H9 (cell line): Measurements from ENCODE around the gene IRF6. TPM values are rescaled to one million over a fixed set of nuclear protein-coding genes. Genes with fewer than 3 reads are reported as not detected.

Source experiments
- DNase-seq: peaks from one replicate; pipeline ENCODE4 v3.0.0-alpha.2; 2017
- H2AFZ ChIP-seq: one replicate; pipeline ENCODE4 v1.6.1; 2013; ENCODE audit warnings: mild to moderate bottlenecking, low read length, control low read depth, moderate library complexity
- H2AK5ac ChIP-seq: 2 replicates; pipeline ENCODE4 v1.6.1; 2013; ENCODE audit warnings: low read length, control low read depth, mixed read lengths; ENCODE audit not compliant: insufficient read length
- H2BK120ac ChIP-seq: one replicate; pipeline ENCODE4 v1.6.1; 2013; ENCODE audit warnings: low read depth, mild to moderate bottlenecking, low read length, control low read depth, inconsistent platforms; ENCODE audit not compliant: poor library complexity, severe bottlenecking
- H2BK12ac ChIP-seq: 2 replicates; pipeline ENCODE4 v1.6.1; 2013; ENCODE audit warnings: low read length, control low read depth, mixed read lengths, low read depth; ENCODE audit not compliant: insufficient read length
- H2BK15ac ChIP-seq: 2 replicates; pipeline ENCODE4 v1.6.1; 2013; ENCODE audit warnings: low read depth, low read length, control low read depth
- H2BK20ac ChIP-seq: one replicate; pipeline ENCODE4 v1.6.1; 2013; ENCODE audit warnings: low read depth, mild to moderate bottlenecking, low read length, control low read depth, inconsistent platforms; ENCODE audit not compliant: poor library complexity, severe bottlenecking
- H2BK5ac ChIP-seq: 2 replicates; pipeline ENCODE4 v1.6.1; 2013; ENCODE audit warnings: low read length, control low read depth, mixed read lengths; ENCODE audit not compliant: insufficient read length
- H3K14ac ChIP-seq: 2 replicates; pipeline ENCODE4 v1.6.1; 2013; ENCODE audit warnings: low read length, control low read depth; ENCODE audit not compliant: insufficient read depth
- H3K18ac ChIP-seq: 2 replicates; pipeline ENCODE4 v1.6.1; 2013; ENCODE audit warnings: low read depth, mild to moderate bottlenecking, mixed read lengths, low read length, control low read depth; ENCODE audit not compliant: insufficient read length
- H3K23ac ChIP-seq: 2 replicates; pipeline ENCODE4 v1.6.1; 2013; ENCODE audit warnings: low read length, control low read depth, mixed read lengths, low read depth; ENCODE audit not compliant: insufficient read length
- H3K23me2 ChIP-seq: 2 replicates; pipeline ENCODE4 v1.6.1; 2013; ENCODE audit warnings: low read depth, mild to moderate bottlenecking, mixed read lengths, low read length, control low read depth; ENCODE audit not compliant: insufficient read length, poor library complexity, severe bottlenecking
- H3K27ac ChIP-seq: 2 replicates; pipeline ENCODE4 v1.5.1; 2013; ENCODE audit warnings: low read length, control low read depth, mixed read lengths, low read depth; ENCODE audit not compliant: insufficient read length
- H3K27me3 ChIP-seq: 2 replicates; pipeline ENCODE4 v1.6.1; 2013; ENCODE audit warnings: low read length, control low read depth, inconsistent platforms; ENCODE audit not compliant: insufficient read depth
- H3K4ac ChIP-seq: 2 replicates; pipeline ENCODE4 v1.6.1; 2013; ENCODE audit warnings: low read depth, mild to moderate bottlenecking, control low read depth, inconsistent platforms, low read length, moderate library complexity
- H3K4me1 ChIP-seq: 2 replicates; pipeline ENCODE4 v1.6.1; 2013; ENCODE audit warnings: low read length, control low read depth, inconsistent platforms; ENCODE audit not compliant: insufficient read depth
- H3K4me2 ChIP-seq: 2 replicates; pipeline ENCODE4 v1.6.1; 2013; ENCODE audit warnings: low read length, control low read depth, mixed read lengths; ENCODE audit not compliant: insufficient read length, insufficient read depth
- H3K56ac ChIP-seq: 2 replicates; pipeline ENCODE4 v1.6.1; 2013; ENCODE audit warnings: low read depth, mild to moderate bottlenecking, mixed read lengths, low read length, control low read depth; ENCODE audit not compliant: insufficient read length
- H3K79me1 ChIP-seq: 2 replicates; pipeline ENCODE4 v1.6.1; 2013; ENCODE audit warnings: low read depth, mild to moderate bottlenecking, moderate library complexity, low read length, control low read depth, inconsistent platforms; ENCODE audit not compliant: insufficient read depth, poor library complexity, severe bottlenecking
- H3K79me2 ChIP-seq: 2 replicates; pipeline ENCODE4 v1.6.1; 2013; ENCODE audit warnings: low read length, control low read depth, inconsistent platforms; ENCODE audit not compliant: insufficient read depth
- H3K9ac ChIP-seq: 2 replicates; pipeline ENCODE4 v1.6.1; 2013; ENCODE audit warnings: low read length, control low read depth, mixed read lengths; ENCODE audit not compliant: insufficient read length; ENCODE audit errors: extremely low read depth
- H3K9me3 ChIP-seq: one replicate; pipeline ENCODE4 v1.6.1; 2013; ENCODE audit warnings: low read depth, low read length, inconsistent platforms; ENCODE audit not compliant: control insufficient read depth
- H3T11ph ChIP-seq: one replicate; pipeline ENCODE4 v1.6.1; 2013; ENCODE audit warnings: mild to moderate bottlenecking, low read length, control low read depth, inconsistent platforms
- H4K20me1 ChIP-seq: one replicate; pipeline ENCODE4 v1.6.1; 2013; ENCODE audit not compliant: control insufficient read depth, insufficient read length, insufficient read depth
- H4K5ac ChIP-seq: 2 replicates; pipeline ENCODE4 v1.6.1; 2013; ENCODE audit warnings: low read depth, mild to moderate bottlenecking, mixed read lengths, low read length, control low read depth; ENCODE audit not compliant: insufficient read length
- H4K8ac ChIP-seq: replicated peaks from 2 replicates; pipeline ENCODE4 v1.6.1; 2013; ENCODE audit warnings: low read length, control low read depth, mixed read lengths, low read depth; ENCODE audit not compliant: insufficient read length
- H4K91ac ChIP-seq: 2 replicates; pipeline ENCODE4 v1.6.1; 2013; ENCODE audit warnings: low read depth, mild to moderate bottlenecking, moderate library complexity, mixed read lengths, low read length, control low read depth; ENCODE audit not compliant: insufficient read length
- H3K27ac Mint-ChIP-seq, 3 experiments: 2 replicates in 2 of 3; 3 replicates in 1 of 3; pipeline ENCODE4 v1.8.0; 2020 to 2021; ENCODE audit warnings: mixed read lengths in 3 of 3, mild to moderate bottlenecking in 1 of 3, moderate library complexity in 1 of 3
- H3K27me3 Mint-ChIP-seq: 2 replicates; pipeline ENCODE4 v1.8.0; 2021; ENCODE audit warnings: low read depth, mild to moderate bottlenecking, moderate library complexity, mixed read lengths
- H3K36me3 Mint-ChIP-seq, 3 experiments: 2 replicates in 2 of 3; 3 replicates in 1 of 3; pipeline ENCODE4 v1.8.0; 2020 to 2021; ENCODE audit warnings: low read depth in 3 of 3, mixed read lengths in 3 of 3; ENCODE audit not compliant: insufficient read depth in 1 of 3
- H3K4me1 Mint-ChIP-seq, 2 experiments: 2 replicates each; pipeline ENCODE4 v1.8.0; 2020; ENCODE audit warnings: mixed read lengths in 2 of 2
- H3K4me3 Mint-ChIP-seq, 2 experiments: 2 replicates in 1 of 2; 3 replicates in 1 of 2; pipeline ENCODE4 v1.8.0; 2020 to 2021; ENCODE audit warnings: mild to moderate bottlenecking in 2 of 2, mixed read lengths in 2 of 2, moderate library complexity in 1 of 2
- H3K9me3 Mint-ChIP-seq, 2 experiments: 2 replicates in 1 of 2; 3 replicates in 1 of 2; pipeline ENCODE4 v1.8.0; 2020; ENCODE audit warnings: mild to moderate bottlenecking in 2 of 2, mixed read lengths in 2 of 2, moderate library complexity in 1 of 2
- WGBS: extraction: QIAGEN DNeasy Blood & Tissue Kit; methylation state at CpG from one replicate; pipeline ENCODE4 v1.1.7; 2013; ENCODE audit warnings: missing lambda C conversion rate, low lambda C conversion rate, mixed read lengths; ENCODE audit not compliant: insufficient read length; ENCODE audit errors: extremely low coverage; 5-methylcytosine and 5-hydroxymethylcytosine counted together
- total RNA-seq: library from RNA; stranded (reverse); gene quantifications from 2 replicates; pipeline ENCODE4 v1.2.1, GENCODE V29; 2021
- TF ChIP-seq, protein P1 (sequence below): fragments of 200-600 bp; sonication (generic); conservative IDR thresholded peaks from 3 replicates; pipeline ENCODE4 v1.8.0; 2021; ENCODE audit warnings: antibody characterized with exemption, mild to moderate bottlenecking

IRF6 gene
- total RNA-seq, 1 experiment from 2014 or later: 7.1 TPM

DNA sequence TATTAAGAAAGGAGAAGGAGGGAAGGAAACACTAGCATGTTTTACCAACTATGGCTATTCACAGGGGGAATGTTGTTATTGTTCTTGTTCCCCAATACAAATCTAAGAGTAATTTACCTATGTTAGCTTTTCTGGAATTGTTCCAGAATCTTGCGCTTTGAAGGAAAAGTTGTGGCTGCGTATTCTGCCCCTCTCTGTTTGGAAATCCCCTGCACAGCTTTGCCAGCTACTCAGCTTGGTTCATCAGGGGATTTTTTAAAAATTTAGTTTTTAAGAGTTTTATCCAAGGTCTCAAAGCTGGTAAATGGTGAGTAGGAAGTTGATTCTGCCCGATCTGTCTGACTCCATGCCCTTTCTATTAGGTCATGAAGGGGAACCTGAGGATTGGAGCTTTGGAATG lies 9.5 kb upstream of the IRF6 start:
- Histone ChIP-seq H2BK120ac (no peak overlapping the region), H3K9ac (no peak overlapping the region), H3K9me3 (no peaks in the 10 kb centered on the region), H4K8ac (no peak overlapping the region), H3K4me1 (no peaks in the 10 kb centered on the region), H2BK20ac (no peak overlapping the region), H3K79me1 (no peaks in the 10 kb centered on the region), H3K79me2 (no peaks in the 10 kb centered on the region; the same call in 1 of the 2 replicates), H4K5ac (no peak overlapping the region), H2BK15ac (no peak overlapping the region), H3K4me2 (no peak overlapping the region), H4K91ac (no peak overlapping the region), H3K27ac (no peak overlapping the region), H3K23me2 (no peaks in the 10 kb centered on the region), H3K27me3 (no peaks in the 10 kb centered on the region; the same call in 1 of the 2 replicates), H3K4ac (no peak overlapping the region), H2BK12ac (no peak overlapping the region), H2BK5ac (no peak overlapping the region), H3T11ph (no peak overlapping the region), H3K18ac (no peak overlapping the region), H3K14ac (no peak overlapping the region), H3K56ac (no peak overlapping the region), H4K20me1 (no peaks in the 10 kb centered on the region), H2AFZ (no peak overlapping the region), H2AK5ac (no peak overlapping the region), H3K23ac (no peak overlapping the region)
- Mint-ChIP-seq H3K4me1 (peaks cover 6 to 10% of the 10 kb centered on the region in 2 experiments), H3K27ac (no peak overlapping the region), H3K36me3 (no peaks in the 10 kb centered on the region), H3K4me3 (no peak overlapping the region), H3K9me3 (no peaks in the 10 kb centered on the region), H3K27me3 (peaks cover 11% of the 10 kb centered on the region)
- no peak for DNase-seq
- no CpG with 5 or more reads among the region's 3 CpGs for WGBS
- TF ChIP-seq, protein P1, sequence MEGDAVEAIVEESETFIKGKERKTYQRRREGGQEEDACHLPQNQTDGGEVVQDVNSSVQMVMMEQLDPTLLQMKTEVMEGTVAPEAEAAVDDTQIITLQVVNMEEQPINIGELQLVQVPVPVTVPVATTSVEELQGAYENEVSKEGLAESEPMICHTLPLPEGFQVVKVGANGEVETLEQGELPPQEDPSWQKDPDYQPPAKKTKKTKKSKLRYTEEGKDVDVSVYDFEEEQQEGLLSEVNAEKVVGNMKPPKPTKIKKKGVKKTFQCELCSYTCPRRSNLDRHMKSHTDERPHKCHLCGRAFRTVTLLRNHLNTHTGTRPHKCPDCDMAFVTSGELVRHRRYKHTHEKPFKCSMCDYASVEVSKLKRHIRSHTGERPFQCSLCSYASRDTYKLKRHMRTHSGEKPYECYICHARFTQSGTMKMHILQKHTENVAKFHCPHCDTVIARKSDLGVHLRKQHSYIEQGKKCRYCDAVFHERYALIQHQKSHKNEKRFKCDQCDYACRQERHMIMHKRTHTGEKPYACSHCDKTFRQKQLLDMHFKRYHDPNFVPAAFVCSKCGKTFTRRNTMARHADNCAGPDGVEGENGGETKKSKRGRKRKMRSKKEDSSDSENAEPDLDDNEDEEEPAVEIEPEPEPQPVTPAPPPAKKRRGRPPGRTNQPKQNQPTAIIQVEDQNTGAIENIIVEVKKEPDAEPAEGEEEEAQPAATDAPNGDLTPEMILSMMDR: no peak
